NK-92 (cell line): ENCODE results near the gene ASTN2.

Experiments used
- DNase-seq: peaks from one replicate; lab custom pipeline; 2025; ENCODE audit not compliant: unreplicated experiment; lab: John Stamatoyannopoulos, UW

The ASTN2 gene

GRCh38 chr9:117029341-117029740 is 385.5 kb downstream of the ASTN2 start:
- no peak for DNase-seq

GRCh38 chr9:117028103-117028858 is 386.6 kb downstream of the ASTN2 start:
- no peak for DNase-seq

GRCh38 chr9:117021906-117022305 is 393.0 kb downstream of the ASTN2 start:
- no peak for DNase-seq

GRCh38 chr9:117018966-117019617 is 395.8 kb downstream of the ASTN2 start:
- no peak for DNase-seq

GRCh38 chr9:117017414-117017985 is 397.4 kb downstream of the ASTN2 start:
- DNase-seq, result no peak

- DNase-seq, result no peak
These were observed 400.8 kb downstream of the ASTN2 start for GRCh38 chr9:117014061-117014460.

GRCh38 chr9:117013440-117013995 is 401.3 kb downstream of the ASTN2 start:
- no peak for DNase-seq

GRCh38 chr9:117010061-117010460 is 404.8 kb downstream of the ASTN2 start:
- DNase-seq, result no peak

GRCh38 chr9:117008876-117009275 is 406.0 kb downstream of the ASTN2 start:
- DNase-seq, result no peak

GRCh38 chr9:117008461-117008860 is 406.4 kb downstream of the ASTN2 start:
- DNase-seq, result no peak

GRCh38 chr9:117002686-117003085 is 412.2 kb downstream of the ASTN2 start:
- no peak for DNase-seq

- no peak for DNase-seq
These were observed 414.0 kb downstream of the ASTN2 start for GRCh38 chr9:117000834-117001233.

- DNase-seq, result no peak
These were observed 414.6 kb downstream of the ASTN2 start for GRCh38 chr9:117000196-117000723.

- DNase-seq, result no peak
These were observed 416.6 kb downstream of the ASTN2 start for GRCh38 chr9:116998305-116998704.

GRCh38 chr9:116992865-116993264 is 422.0 kb downstream of the ASTN2 start:
- no peak for DNase-seq

GRCh38 chr9:116991051-116991450 is 423.8 kb downstream of the ASTN2 start:
- no peak for DNase-seq

GRCh38 chr9:116990592-116990991 is 424.3 kb downstream of the ASTN2 start:
- DNase-seq, result no peak

- DNase-seq, result no peak
These were observed 427.0 kb downstream of the ASTN2 start for GRCh38 chr9:116987721-116988485.

- DNase-seq, result no peak
These were observed 428.8 kb downstream of the ASTN2 start for GRCh38 chr9:116986015-116986414.

- DNase-seq, result no peak
These were observed 429.3 kb downstream of the ASTN2 start for GRCh38 chr9:116985596-116985995.

- DNase-seq, result no peak
These were observed 430.7 kb downstream of the ASTN2 start for GRCh38 chr9:116984111-116984510.
